Keratinocyte (primary cell): Measurements from ENCODE around the gene PAGE4. TPM values are rescaled to one million over a fixed set of nuclear protein-coding genes. Genes with fewer than 3 reads are reported as not detected.

Experiments used
- DNase-seq: peaks from one replicate; pipeline ENCODE4 v3.0.0-alpha.2; 2011; ENCODE audit warnings: low read depth, missing footprints, low spot score
- FAIRE-seq: peaks from 2 replicates; lab custom pipeline; 2011; peaks lifted over from hg19 to GRCh38; lab: Jason Lieb, UNC
- H2AFZ ChIP-seq: 2 replicates; pipeline ENCODE4 v1.6.0; 2012; ENCODE audit warnings: low read length, control low read depth, inconsistent platforms; ENCODE audit not compliant: control insufficient read depth
- H3K27ac ChIP-seq: 2 replicates; pipeline ENCODE4 v1.5.1; 2011; ENCODE audit warnings: low read length; ENCODE audit not compliant: control insufficient read depth, insufficient read depth
- H3K27me3 ChIP-seq: 3 replicates; pipeline ENCODE4 v1.6.0; 2011; ENCODE audit warnings: low read length; ENCODE audit not compliant: control insufficient read depth, insufficient read depth; ENCODE audit errors: extremely low read depth
- H3K36me3 ChIP-seq, 2 experiments: 2 replicates in 1 of 2; 3 replicates in 1 of 2; pipeline ENCODE4 v1.5.1; 2011; ENCODE audit warnings: low read length in 2 of 2, mild to moderate bottlenecking in 1 of 2; ENCODE audit not compliant: control insufficient read depth in 2 of 2, insufficient read depth in 2 of 2; ENCODE audit errors: extremely low read depth in 1 of 2
- H3K4me1 ChIP-seq: 3 replicates; pipeline ENCODE4 v1.5.1; 2011; ENCODE audit warnings: low read length; ENCODE audit not compliant: control insufficient read depth, insufficient read depth; ENCODE audit errors: extremely low read depth
- H3K4me2 ChIP-seq: 3 replicates; pipeline ENCODE4 v1.6.0; 2011; ENCODE audit warnings: low read depth, low read length; ENCODE audit not compliant: control insufficient read depth, insufficient read depth; ENCODE audit errors: extremely low read depth
- H3K4me3 ChIP-seq, 3 experiments: fragments of 200-600 bp in 1 of 3; sonication (generic) in 1 of 3; 2 replicates in 2 of 3; 3 replicates in 1 of 3; pipeline ENCODE4 v1.5.1; 2011 to 2016; ENCODE audit warnings: low read length in 3 of 3, mild to moderate bottlenecking in 3 of 3, control low read depth in 2 of 3, inconsistent platforms in 1 of 3, low read depth in 1 of 3, mixed read lengths in 1 of 3, mixed run types in 1 of 3, moderate library complexity in 1 of 3; ENCODE audit not compliant: control insufficient read depth in 2 of 3, insufficient read depth in 2 of 3; ENCODE audit errors: extremely low read depth in 1 of 3
- H3K79me2 ChIP-seq: 2 replicates; pipeline ENCODE4 v1.6.0; 2012; ENCODE audit warnings: low read length; ENCODE audit not compliant: control insufficient read depth, insufficient read depth
- H3K9ac ChIP-seq: 3 replicates; pipeline ENCODE4 v1.6.0; 2011; ENCODE audit warnings: low read length; ENCODE audit not compliant: control insufficient read depth, insufficient read depth; ENCODE audit errors: extremely low read depth
- H3K9me1 ChIP-seq: 3 replicates; pipeline ENCODE4 v1.6.0; 2011; ENCODE audit warnings: low read length; ENCODE audit not compliant: control insufficient read depth, insufficient read depth; ENCODE audit errors: extremely low read depth
- H3K9me3 ChIP-seq: 2 replicates; pipeline ENCODE4 v1.5.1; 2012; ENCODE audit warnings: low read depth, low read length; ENCODE audit not compliant: control insufficient read depth
- H4K20me1 ChIP-seq: 3 replicates; pipeline ENCODE4 v1.6.0; 2011; ENCODE audit warnings: low read length; ENCODE audit not compliant: control insufficient read depth, insufficient read depth; ENCODE audit errors: extremely low read depth
- EZH2 ChIP-seq: IDR thresholded peaks from one replicate; pipeline ENCODE4 v1.6.1; 2012; ENCODE audit warnings: inconsistent platforms, mild to moderate bottlenecking, low read length, moderate library complexity
- dilution Hi-C: fragments of 300-500 bp; cut with MboI; formaldehyde crosslinking; loops from one replicate; pipeline ENCODE4 v1.7.0; 2020; ENCODE audit warnings: low sequenced_read_pairs; ENCODE audit not compliant: extremely low pct_ligation_motif_present
- polyA plus RNA-seq, 5 experiments: library from polyadenylated mRNA; depleted of rRNA in 3 of 5; stranded (reverse) in 3 of 5; stranded (forward) in 1 of 5; unstranded in 1 of 5; fragments of >200 nt; gene quantifications; 1 replicate in 1 of 5; 2 replicates in 3 of 5; 3 replicates in 1 of 5; pipeline versions ENCODE4 v1.2.1 to v1.2.3, GENCODE V29; 2011 to 2012; ENCODE audit warnings: missing spikeins in 2 of 5, low read depth in 1 of 5, low replicate concordance in 1 of 5
- TF ChIP-seq, protein P1 (sequence below), 3 experiments: IDR thresholded peaks in 1 of 3; conservative IDR thresholded peaks in 1 of 3; optimal IDR thresholded peaks in 1 of 3; 2 replicates in 2 of 3; 3 replicates in 1 of 3; pipeline versions ENCODE3 to v1.5.1; 2011; ENCODE audit warnings: low read length in 3 of 3, mild to moderate bottlenecking in 3 of 3, moderate library complexity in 2 of 3, control low read depth in 1 of 3, inconsistent platforms in 1 of 3; ENCODE audit not compliant: insufficient read depth in 2 of 3; ENCODE audit errors: extremely low read depth in 1 of 3

PAGE4 gene
- polyA plus RNA-seq, 1 donor (not counting 4 experiments of a cell fraction or from before 2014, with no cell fraction given): not detected

DNA sequence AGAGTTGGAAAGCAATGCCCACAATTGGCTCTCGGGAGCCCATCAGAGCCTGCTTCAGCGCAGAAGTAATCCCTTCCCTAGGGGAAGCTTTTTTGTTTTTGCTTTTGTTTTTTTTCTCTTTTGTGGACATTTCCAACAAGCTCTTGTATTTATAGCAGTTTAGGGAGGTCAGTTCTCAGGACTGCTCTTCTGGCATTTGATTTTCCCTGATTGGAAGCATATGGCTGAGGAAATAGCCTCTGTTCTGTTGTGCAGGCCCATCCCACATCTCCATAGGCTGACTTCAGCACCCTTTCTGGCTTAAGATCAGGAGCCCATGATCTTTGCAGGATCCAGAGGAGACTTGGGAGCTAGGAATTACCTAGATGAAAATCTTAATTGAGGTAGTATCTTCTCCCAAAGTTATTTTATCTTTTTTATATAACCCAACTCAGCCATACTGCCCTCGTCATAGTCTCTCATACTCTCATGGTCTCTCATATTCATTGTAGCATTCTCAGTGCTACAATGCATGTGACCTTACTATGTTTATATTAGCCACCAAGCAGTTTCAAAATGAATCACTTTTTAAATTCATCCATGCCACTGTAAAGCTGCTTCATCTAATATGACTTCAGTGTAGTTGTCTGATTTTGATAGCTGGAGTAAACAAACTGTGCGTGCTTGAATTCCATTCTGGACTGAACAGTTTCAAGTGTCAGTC lies 16.7 kb downstream of the PAGE4 start:
- no peaks in the 10 kb centered on the region for H3K79me2 ChIP-seq
- H2AFZ ChIP-seq: no peak overlapping the region
- no peak overlapping the region for H3K9ac ChIP-seq
- FAIRE-seq (no peak), DNase-seq (no peak)
- H3K4me1 ChIP-seq: no peaks in the 10 kb centered on the region
- H3K27ac ChIP-seq: no peak overlapping the region
- no peaks in the 10 kb centered on the region for H3K27me3 ChIP-seq
- TF ChIP-seq, protein P1, sequence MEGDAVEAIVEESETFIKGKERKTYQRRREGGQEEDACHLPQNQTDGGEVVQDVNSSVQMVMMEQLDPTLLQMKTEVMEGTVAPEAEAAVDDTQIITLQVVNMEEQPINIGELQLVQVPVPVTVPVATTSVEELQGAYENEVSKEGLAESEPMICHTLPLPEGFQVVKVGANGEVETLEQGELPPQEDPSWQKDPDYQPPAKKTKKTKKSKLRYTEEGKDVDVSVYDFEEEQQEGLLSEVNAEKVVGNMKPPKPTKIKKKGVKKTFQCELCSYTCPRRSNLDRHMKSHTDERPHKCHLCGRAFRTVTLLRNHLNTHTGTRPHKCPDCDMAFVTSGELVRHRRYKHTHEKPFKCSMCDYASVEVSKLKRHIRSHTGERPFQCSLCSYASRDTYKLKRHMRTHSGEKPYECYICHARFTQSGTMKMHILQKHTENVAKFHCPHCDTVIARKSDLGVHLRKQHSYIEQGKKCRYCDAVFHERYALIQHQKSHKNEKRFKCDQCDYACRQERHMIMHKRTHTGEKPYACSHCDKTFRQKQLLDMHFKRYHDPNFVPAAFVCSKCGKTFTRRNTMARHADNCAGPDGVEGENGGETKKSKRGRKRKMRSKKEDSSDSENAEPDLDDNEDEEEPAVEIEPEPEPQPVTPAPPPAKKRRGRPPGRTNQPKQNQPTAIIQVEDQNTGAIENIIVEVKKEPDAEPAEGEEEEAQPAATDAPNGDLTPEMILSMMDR (optimal IDR thresholded peaks at IDR 0.05 in 1 of 3, IDR thresholded peaks at IDR 0.05 in 1 of 3, conservative IDR thresholded peaks at IDR 0.05 in 1 of 3; ENCODE audit: extremely low read depth in 1 of 3, insufficient read depth in 2 of 3, low read length in 3 of 3): no peak
- TF ChIP-seq EZH2: no peak
- H3K36me3 ChIP-seq: no peaks in the 10 kb centered on the region
- no peak overlapping the region for H3K4me2 ChIP-seq
- H3K4me3 ChIP-seq: no peak overlapping the region
- dilution Hi-C loops: no loop called here
- H3K9me1 ChIP-seq: no peaks in the 10 kb centered on the region
- no peaks in the 10 kb centered on the region for H3K9me3 ChIP-seq
- no peaks in the 10 kb centered on the region for H4K20me1 ChIP-seq

GRCh38 chrX:49846522-49846921 lies 17.4 kb downstream of the PAGE4 start:
- no peaks in the 10 kb centered on the region for H3K4me1 ChIP-seq
- H3K79me2 ChIP-seq: no peaks in the 10 kb centered on the region
- H3K27ac ChIP-seq: no peak overlapping the region
- no peaks in the 10 kb centered on the region for H3K27me3 ChIP-seq
- H4K20me1 ChIP-seq: no peaks in the 10 kb centered on the region
- dilution Hi-C loops: no loop called here
- H3K36me3 ChIP-seq: no peaks in the 10 kb centered on the region
- no peak overlapping the region for H3K4me3 ChIP-seq
- H3K9me3 ChIP-seq: no peaks in the 10 kb centered on the region
- no peak overlapping the region for H3K4me2 ChIP-seq
- DNase-seq (no peak), FAIRE-seq (no peak)
- no peak overlapping the region for H3K9ac ChIP-seq
- no peak overlapping the region for H2AFZ ChIP-seq
- TF ChIP-seq EZH2: no peak
- TF ChIP-seq, protein P1 (optimal IDR thresholded peaks at IDR 0.05 in 1 of 3, IDR thresholded peaks at IDR 0.05 in 1 of 3, conservative IDR thresholded peaks at IDR 0.05 in 1 of 3; ENCODE audit: extremely low read depth in 1 of 3, insufficient read depth in 2 of 3, low read length in 3 of 3): no peak
- no peaks in the 10 kb centered on the region for H3K9me1 ChIP-seq
